Duodenal mucosa (tissue), 2 donors: ENCODE data around the gene ISYNA1.

ENCODE experiments used
- H3K27ac ChIP-seq: one replicate; pipeline ENCODE4 v1.7.0; 2013; ENCODE audit warnings: low read depth, low read length
- H3K27me3 ChIP-seq, 2 donors: one replicate each; pipeline ENCODE4 v1.7.0; 2013; ENCODE audit warnings: low read length in 2 of 2, control low read depth in 1 of 2; ENCODE audit not compliant: insufficient read depth in 2 of 2, control insufficient read depth in 1 of 2
- H3K36me3 ChIP-seq, 2 donors: one replicate each; pipeline ENCODE4 v1.7.0; 2013; ENCODE audit warnings: low read length in 2 of 2, control low read depth in 1 of 2; ENCODE audit not compliant: insufficient read depth in 2 of 2, control insufficient read depth in 1 of 2
- H3K4me1 ChIP-seq, 2 donors: one replicate each; pipeline ENCODE4 v1.7.0; 2013; ENCODE audit warnings: low read length in 2 of 2, control low read depth in 1 of 2; ENCODE audit not compliant: insufficient read depth in 2 of 2, control insufficient read depth in 1 of 2
- H3K4me3 ChIP-seq, 2 donors: one replicate each; pipeline ENCODE4 v1.7.0; 2013; ENCODE audit warnings: low read length in 2 of 2, low read depth in 1 of 2
- H3K9ac ChIP-seq, 2 donors: one replicate each; pipeline ENCODE4 v1.7.0; 2013; ENCODE audit warnings: low read length in 2 of 2, low read depth in 1 of 2
- H3K9me3 ChIP-seq, 2 donors: one replicate each; pipeline ENCODE4 v1.7.0; 2013; ENCODE audit warnings: low read length in 2 of 2, control low read depth in 1 of 2; ENCODE audit not compliant: control insufficient read depth in 1 of 2

Gene ISYNA1

DNA sequence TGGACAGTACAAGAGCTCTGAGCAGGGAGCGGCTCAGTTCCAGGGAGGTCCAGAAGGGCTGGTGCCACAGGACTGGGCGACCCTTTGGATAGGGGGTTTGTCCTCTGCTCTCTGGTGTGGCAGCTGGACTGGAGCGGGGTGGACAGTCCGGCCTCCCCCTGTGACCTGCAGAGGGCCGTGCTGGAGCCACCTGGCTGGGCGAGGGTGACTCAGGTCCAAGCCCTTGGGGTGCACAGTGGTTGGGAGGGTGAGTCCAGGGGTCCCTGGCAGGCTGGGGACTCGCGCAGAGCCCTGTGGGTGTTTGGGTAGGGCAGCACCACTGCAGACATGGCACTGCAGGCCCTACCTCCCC lies 11.5 kb downstream of the ISYNA1 start:
- Histone ChIP-seq H3K27ac (no peak overlapping the region), H3K9me3 (no peaks in the 10 kb centered on the region), H3K9ac (no peak overlapping the region), H3K27me3 (no peaks in the 10 kb centered on the region), H3K4me3 (no peak overlapping the region), H3K36me3 (peaks cover 0 to 5% of the 10 kb centered on the region in 2 donors), H3K4me1 (peaks cover 23 to 31% of the 10 kb centered on the region in 2 donors)

DNA sequence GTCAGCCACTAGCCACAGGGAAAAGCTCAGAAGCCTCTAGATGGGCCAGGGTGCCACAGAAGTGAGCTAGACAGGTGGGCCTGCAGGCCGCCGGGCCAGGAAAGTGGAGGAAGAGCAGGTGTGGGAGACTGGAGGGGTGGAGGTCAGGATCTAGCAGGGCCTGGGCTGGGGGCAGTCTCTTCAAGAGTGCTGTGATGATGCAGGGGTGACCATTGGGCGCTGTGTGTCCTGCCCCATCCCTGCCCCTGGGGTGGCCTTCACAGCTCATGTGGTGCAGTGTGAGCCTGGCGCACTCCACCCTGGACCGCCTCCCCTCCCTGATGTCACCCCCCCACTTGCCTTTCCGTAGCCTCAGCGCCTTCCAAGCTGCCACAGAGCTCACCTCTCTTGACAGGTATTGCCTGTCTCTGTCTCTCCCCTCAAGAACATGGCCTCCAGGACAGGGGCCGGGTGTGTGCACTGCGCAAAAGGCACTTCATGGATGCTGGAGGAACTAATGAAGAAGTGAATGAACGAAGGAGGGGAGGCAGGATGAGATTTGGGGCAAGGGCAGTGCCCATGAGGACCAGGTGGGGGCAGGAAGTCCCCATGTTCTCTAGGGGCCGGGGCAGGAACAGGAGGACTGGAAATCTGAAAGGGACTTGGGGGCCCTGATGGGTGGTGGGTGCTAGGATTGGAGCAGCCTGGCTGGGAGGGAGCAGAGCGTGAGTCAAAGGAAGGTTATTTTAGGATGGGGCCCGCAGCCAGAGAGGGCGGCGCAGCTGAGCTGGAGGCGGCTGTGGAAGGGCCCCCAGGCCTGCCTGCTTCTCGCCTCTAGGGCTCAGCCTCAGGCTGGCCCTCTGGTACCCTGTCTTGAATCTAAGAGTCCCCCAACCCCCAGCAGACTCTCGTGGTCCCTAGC lies 12.2 kb downstream of the ISYNA1 start:
- Histone ChIP-seq H3K36me3 (peaks cover 0 to 5% of the 10 kb centered on the region in 2 donors), H3K9ac (no peak overlapping the region), H3K4me3 (no peak overlapping the region), H3K4me1 (peaks cover 29 to 37% of the 10 kb centered on the region in 2 donors), H3K27me3 (no peaks in the 10 kb centered on the region), H3K27ac (peak overlapping the region; percentile 50), H3K9me3 (no peaks in the 10 kb centered on the region)

- no peak overlapping the region for H3K27ac ChIP-seq
- peaks cover 30 to 44% of the 10 kb centered on the region in 2 donors for H3K4me1 ChIP-seq
- H3K9me3 ChIP-seq = no peaks in the 10 kb centered on the region
- H3K4me3 ChIP-seq = no peak overlapping the region
- H3K27me3 ChIP-seq = no peaks in the 10 kb centered on the region
- H3K9ac ChIP-seq = no peak overlapping the region
- peaks cover 0 to 5% of the 10 kb centered on the region in 2 donors for H3K36me3 ChIP-seq
Observed at GRCh38 chr19:18424890-18425514, 12.9 kb downstream of the ISYNA1 start.

GRCh38 chr19:18424122-18424889 lies 13.6 kb downstream of the ISYNA1 start:
- no peak overlapping the region for H3K4me3 ChIP-seq
- H3K36me3 ChIP-seq = peaks cover 0 to 5% of the 10 kb centered on the region in 2 donors
- no peaks in the 10 kb centered on the region for H3K27me3 ChIP-seq
- H3K4me1 ChIP-seq = peaks cover 30 to 44% of the 10 kb centered on the region in 2 donors
- H3K27ac ChIP-seq = no peak overlapping the region
- H3K9me3 ChIP-seq = no peaks in the 10 kb centered on the region
- H3K9ac ChIP-seq = peak overlapping the region in 1 of 2 donors; percentile 12

GRCh38 chr19:18423258-18424020 lies 14.5 kb downstream of the ISYNA1 start:
- Histone ChIP-seq H3K36me3 (peaks cover 0 to 5% of the 10 kb centered on the region in 2 donors), H3K27ac (no peak overlapping the region), H3K4me3 (peak overlapping the region in 1 of 2 donors; percentile 36), H3K4me1 (peaks cover 36 to 47% of the 10 kb centered on the region in 2 donors), H3K9me3 (no peaks in the 10 kb centered on the region), H3K27me3 (peaks cover 0 to 2% of the 10 kb centered on the region in 2 donors), H3K9ac (peak overlapping the region in 1 of 2 donors; percentile 12)

GRCh38 chr19:18422530-18423191 lies 15.3 kb downstream of the ISYNA1 start:
- no peak overlapping the region for H3K9ac ChIP-seq
- H3K4me1 ChIP-seq = peaks cover 42 to 53% of the 10 kb centered on the region in 2 donors
- no peak overlapping the region for H3K27ac ChIP-seq
- peaks cover 0 to 9% of the 10 kb centered on the region in 2 donors for H3K27me3 ChIP-seq
- peaks cover 0 to 5% of the 10 kb centered on the region in 2 donors for H3K36me3 ChIP-seq
- peak overlapping the region in 1 of 2 donors; percentile 36 for H3K4me3 ChIP-seq
- H3K9me3 ChIP-seq = no peaks in the 10 kb centered on the region

- Histone ChIP-seq H3K27me3 (peaks cover 9 to 12% of the 10 kb centered on the region in 2 donors), H3K9ac (peak overlapping the region; percentile 18 to 63), H3K27ac (no peak overlapping the region), H3K4me1 (peaks cover 47 to 60% of the 10 kb centered on the region in 2 donors), H3K9me3 (no peaks in the 10 kb centered on the region), H3K4me3 (peak overlapping the region; percentile 29 to 32), H3K36me3 (peaks cover 0 to 5% of the 10 kb centered on the region in 2 donors)
Observed at GRCh38 chr19:18421371-18421959, 16.5 kb downstream of the ISYNA1 start.

GRCh38 chr19:18420930-18421329 lies 17.0 kb downstream of the ISYNA1 start:
- H3K4me1 ChIP-seq = peaks cover 46 to 66% of the 10 kb centered on the region in 2 donors
- peak overlapping the region; percentile 18 to 63 for H3K9ac ChIP-seq
- H3K27me3 ChIP-seq = peaks cover 13 to 14% of the 10 kb centered on the region in 2 donors
- H3K36me3 ChIP-seq = peaks cover 0 to 5% of the 10 kb centered on the region in 2 donors
- no peak overlapping the region for H3K27ac ChIP-seq
- peak overlapping the region; percentile 29 to 32 for H3K4me3 ChIP-seq
- H3K9me3 ChIP-seq = no peaks in the 10 kb centered on the region
